CD4-positive, alpha-beta T cell treated with Interleukin-6 at 100 ng/mL for 8 hours (primary cell): ENCODE data around the gene TK1.

ENCODE experiments used
- DNase-seq: peaks from one replicate; pipeline ENCODE4 v3.0.0-alpha.2; 2020; ENCODE audit warnings: mixed read lengths, low spot score

The TK1 gene

GRCh38 chr17:78133971-78134898, 52.6 kb downstream of the TK1 start:
- DNase-seq = peak; percentile 85

- DNase-seq = no peak
Observed at GRCh38 chr17:78133179-78133951, 53.5 kb downstream of the TK1 start.

- no peak for DNase-seq
Observed at GRCh38 chr17:78132767-78133178, 54.1 kb downstream of the TK1 start.

- DNase-seq = peak; percentile 74
Observed at GRCh38 chr17:78132084-78132676, 54.7 kb downstream of the TK1 start.

GRCh38 chr17:78131172-78132083, 55.4 kb downstream of the TK1 start:
- DNase-seq = no peak

- DNase-seq = peak; percentile 89
Observed at GRCh38 chr17:78130437-78131101, 56.3 kb downstream of the TK1 start, which contains the start of gene TMC8. Gene TMC8, plus strand, starts transcription at chr17:78130771. Its CDS starts 818 bp downstream, at chr17:78131589.

- DNase-seq = no peak
Observed at GRCh38 chr17:78130090-78130436, 56.8 kb downstream of the TK1 start.

- DNase-seq = peak; percentile 65
Observed at GRCh38 chr17:78129351-78130089, 57.3 kb downstream of the TK1 start.

- DNase-seq = peak; percentile 78
Observed at GRCh38 chr17:78128551-78129350, 58.1 kb downstream of the TK1 start, which contains the start of gene TMC6. Gene TMC6, minus strand, starts transcription at chr17:78128755. Its CDS starts 1,923 bp downstream, at chr17:78126832.

GRCh38 chr17:78127888-78128550, 58.8 kb downstream of the TK1 start:
- DNase-seq = no peak

- DNase-seq = peak; percentile 74
Observed at GRCh38 chr17:78127239-78127887, 59.5 kb downstream of the TK1 start.

- DNase-seq = no peak
Observed at GRCh38 chr17:78126895-78127238, 60.0 kb downstream of the TK1 start.

- no peak for DNase-seq
Observed at GRCh38 chr17:78125976-78126894, 60.6 kb downstream of the TK1 start.

- peak; percentile 42 for DNase-seq
Observed at GRCh38 chr17:78125138-78125913, 61.5 kb downstream of the TK1 start.

GRCh38 chr17:78124836-78125137, 62.1 kb downstream of the TK1 start:
- no peak for DNase-seq
